Middle frontal gyrus (tissue), 1 donor: ENCODE results near the gene USP3.
"Not testable (repeated sequence)": the region's sequence is repeated elsewhere in the genome, so short reads cannot be mapped to it uniquely, and the experiment has no call there.

ENCODE experiments used
- DNase-seq: peaks from one replicate; pipeline ENCODE4 v3.0.0-alpha.2; 2015; ENCODE audit warnings: low spot score; ENCODE audit errors: extremely low spot score

Gene USP3

GRCh38 chr15:63512148-63512547, 7.8 kb downstream of the USP3 start:
- DNase-seq, result no peak

GRCh38 chr15:63513271-63513670, 8.9 kb downstream of the USP3 start:
- no peak for DNase-seq

- no peak for DNase-seq
Observed at GRCh38 chr15:63513728-63514127, 9.3 kb downstream of the USP3 start.

GRCh38 chr15:63514531-63514943, 10.1 kb downstream of the USP3 start:
- no peak for DNase-seq

GRCh38 chr15:63517202-63517601, 12.8 kb downstream of the USP3 start:
- no peak for DNase-seq

- no peak for DNase-seq
Observed at GRCh38 chr15:63517628-63518027, 13.2 kb downstream of the USP3 start.

- DNase-seq, result no peak
Observed at GRCh38 chr15:63519041-63519440, 14.6 kb downstream of the USP3 start.

- no peak for DNase-seq
Observed at GRCh38 chr15:63519548-63520178, 15.3 kb downstream of the USP3 start.

GRCh38 chr15:63520462-63520861, 16.1 kb downstream of the USP3 start:
- not testable (repeated sequence) for DNase-seq

- no peak for DNase-seq
Observed at GRCh38 chr15:63522225-63522578, 17.8 kb downstream of the USP3 start.

GRCh38 chr15:63523306-63523990, 19.1 kb downstream of the USP3 start:
- no peak for DNase-seq

- DNase-seq, result no peak
Observed at GRCh38 chr15:63524316-63525015, 20.1 kb downstream of the USP3 start.

GRCh38 chr15:63526401-63526800, 22.0 kb downstream of the USP3 start:
- DNase-seq, result no peak

- no peak for DNase-seq
Observed at GRCh38 chr15:63528138-63528659, 23.8 kb downstream of the USP3 start.

- DNase-seq, result no peak
Observed at GRCh38 chr15:63530235-63530634, 25.8 kb downstream of the USP3 start.

- no peak for DNase-seq
Observed at GRCh38 chr15:63530752-63531299, 26.4 kb downstream of the USP3 start.

- no peak for DNase-seq
Observed at GRCh38 chr15:63531586-63531985, 27.2 kb downstream of the USP3 start.

- no peak for DNase-seq
Observed at GRCh38 chr15:63532307-63532744, 27.9 kb downstream of the USP3 start.

- not testable (repeated sequence) for DNase-seq
Observed at GRCh38 chr15:63534888-63535287, 30.5 kb downstream of the USP3 start.

- no peak for DNase-seq
Observed at GRCh38 chr15:63535689-63536088, 31.3 kb downstream of the USP3 start.

GRCh38 chr15:63538876-63539275, 34.5 kb downstream of the USP3 start:
- DNase-seq, result no peak

GRCh38 chr15:63539521-63539920, 35.1 kb downstream of the USP3 start:
- no peak for DNase-seq
